Liver (tissue), 9 donors: Measurements from ENCODE around the gene TEX29. TPM values are rescaled to one million over a fixed set of nuclear protein-coding genes. Genes with fewer than 3 reads are reported as not detected.

Source experiments
- DNase-seq: peaks from one replicate; pipeline ENCODE4 v3.0.0-alpha.2; 2017; ENCODE audit warnings: low spot score
- H3K27ac ChIP-seq, 2 donors: one replicate each; pipeline ENCODE4 v1.7.0; 2013; ENCODE audit warnings: inconsistent platforms in 2 of 2, low read length in 2 of 2, control low read depth in 1 of 2, low read depth in 1 of 2, mild to moderate bottlenecking in 1 of 2
- H3K27me3 ChIP-seq, 4 donors: one replicate each; pipeline versions ENCODE4 v1.6.1 to v1.7.0; 2013; ENCODE audit warnings: low read length in 3 of 4, inconsistent platforms in 1 of 4, mild to moderate bottlenecking in 1 of 4, moderate library complexity in 1 of 4; ENCODE audit not compliant: control insufficient read depth in 4 of 4, insufficient read depth in 4 of 4
- H3K36me3 ChIP-seq, 4 donors: one replicate each; pipeline versions ENCODE4 v1.6.1 to v1.7.0; 2013; ENCODE audit warnings: low read length in 3 of 4, mild to moderate bottlenecking in 3 of 4, low read depth in 1 of 4, moderate library complexity in 1 of 4; ENCODE audit not compliant: control insufficient read depth in 4 of 4, insufficient read depth in 3 of 4
- H3K4me1 ChIP-seq, 4 donors: one replicate each; pipeline versions ENCODE4 v1.6.1 to v1.7.0; 2013; ENCODE audit warnings: low read length in 3 of 4, mild to moderate bottlenecking in 3 of 4, moderate library complexity in 1 of 4; ENCODE audit not compliant: control insufficient read depth in 4 of 4, insufficient read depth in 4 of 4
- H3K4me3 ChIP-seq, 3 donors: one replicate each; pipeline versions ENCODE4 v1.6.1 to v1.7.0; 2013; ENCODE audit warnings: low read length in 3 of 3, control low read depth in 1 of 3, low read depth in 1 of 3, mild to moderate bottlenecking in 1 of 3
- H3K9ac ChIP-seq, 2 donors: one replicate each; pipeline ENCODE4 v1.7.0; 2013; ENCODE audit warnings: low read length in 2 of 2, mild to moderate bottlenecking in 2 of 2, moderate library complexity in 2 of 2, control low read depth in 1 of 2, low read depth in 1 of 2
- H3K9me3 ChIP-seq, 4 donors: one replicate each; pipeline versions ENCODE4 v1.6.1 to v1.7.0; 2013; ENCODE audit warnings: low read length in 3 of 4; ENCODE audit not compliant: control insufficient read depth in 4 of 4
- ATF3 ChIP-seq: IDR thresholded peaks from 2 replicates; pipeline ENCODE4 v1.6.1; 2016; ENCODE audit warnings: antibody characterized with exemption
- EGR1 ChIP-seq, 2 donors: IDR thresholded peaks; 2 replicates each; pipeline ENCODE4 v1.6.1; 2016 to 2018; ENCODE audit warnings: antibody characterized with exemption in 2 of 2, low read depth in 2 of 2
- FOXA1 ChIP-seq: IDR thresholded peaks from 2 replicates; pipeline ENCODE4 v1.6.1; 2016; ENCODE audit warnings: antibody characterized with exemption
- FOXA2 ChIP-seq: IDR thresholded peaks from 2 replicates; pipeline ENCODE4 v1.6.1; 2016; ENCODE audit warnings: antibody characterized with exemption
- GABPA ChIP-seq, 2 donors: IDR thresholded peaks in 1 of 2; conservative IDR thresholded peaks in 1 of 2; 2 replicates each; pipeline ENCODE4 v1.6.1; 2016; ENCODE audit warnings: antibody characterized with exemption in 2 of 2, mild to moderate bottlenecking in 1 of 2, moderate library complexity in 1 of 2
- HNF4A ChIP-seq, 2 donors: conservative IDR thresholded peaks; 2 replicates each; pipeline ENCODE4 v1.6.1; 2016; ENCODE audit warnings: antibody characterized with exemption in 2 of 2, mild to moderate bottlenecking in 2 of 2
- JUND ChIP-seq, 2 donors: IDR thresholded peaks; 2 replicates each; pipeline ENCODE4 v1.6.1; 2016; ENCODE audit warnings: antibody characterized with exemption in 2 of 2
- MAX ChIP-seq: IDR thresholded peaks from 2 replicates; pipeline ENCODE4 v1.6.1; 2016; ENCODE audit warnings: antibody characterized with exemption
- RAD21 ChIP-seq, 2 donors: IDR thresholded peaks; 2 replicates each; pipeline ENCODE4 v1.6.1; 2016; ENCODE audit warnings: antibody characterized with exemption in 2 of 2, mild to moderate bottlenecking in 2 of 2
- REST ChIP-seq: IDR thresholded peaks from 2 replicates; pipeline ENCODE4 v1.6.1; 2016; ENCODE audit warnings: antibody characterized with exemption, mild to moderate bottlenecking
- RXRA ChIP-seq, 2 donors: IDR thresholded peaks; 2 replicates each; pipeline ENCODE4 v1.6.1; 2017 to 2018; ENCODE audit warnings: antibody characterized with exemption in 2 of 2, mild to moderate bottlenecking in 1 of 2
- SP1 ChIP-seq: IDR thresholded peaks from 2 replicates; pipeline ENCODE4 v1.6.1; 2018; ENCODE audit warnings: antibody characterized with exemption, mild to moderate bottlenecking
- TAF1 ChIP-seq: conservative IDR thresholded peaks from 2 replicates; pipeline ENCODE4 v1.6.1; 2016; ENCODE audit warnings: antibody characterized with exemption, mild to moderate bottlenecking
- WGBS: extraction: QIAGEN DNeasy Blood & Tissue Kit; methylation state at CpG from one replicate; pipeline ENCODE4 v1.1.7; 2013; 5-methylcytosine and 5-hydroxymethylcytosine counted together
- polyA plus RNA-seq, 2 donors: library from polyadenylated mRNA; stranded (reverse) in 1 of 2; unstranded in 1 of 2; fragments of 200-250 nt in 1 of 2; fragments of >200 nt in 1 of 2; fragmentation: Nextera tagmentation in 1 of 2; extraction: Ambion mirVana in 1 of 2; gene quantifications; one replicate each; pipeline versions ENCODE4 v1.2.1 to v1.2.3, GENCODE V29; 2013 to 2015
- total RNA-seq, 2 donors: library from RNA; depleted of rRNA; stranded (reverse); fragments of >200 nt; gene quantifications; one replicate each; pipeline ENCODE4 v1.2.3, GENCODE V29; 2014
- donor health status: healthy.
- donor health status: healthy.
- donor health status: healthy.
- donor health status: healthy.
- donor health status: healthy.

The TEX29 gene
- total and polyA plus RNA-seq, 4 donors: 0.17 TPM; not detected in 3

- peak; percentile 25 for DNase-seq
- TF ChIP-seq TAF1 (no peak), MAX (no peak), EGR1 (IDR thresholded peaks at IDR 0.05; ENCODE audit: low read depth in 2 of 2) (no peak), RXRA (IDR thresholded peaks at IDR 0.05) (no peak), SP1 (no peak), FOXA2 (no peak), RAD21 (IDR thresholded peaks at IDR 0.05) (no peak), HNF4A (conservative IDR thresholded peaks at IDR 0.05) (no peak), JUND (IDR thresholded peaks at IDR 0.05) (no peak), REST (no peak), FOXA1 (no peak)
- no peak overlapping the region for H3K4me3 ChIP-seq
- no peaks in the 10 kb centered on the region for H3K4me1 ChIP-seq
- no peak overlapping the region for H3K27ac ChIP-seq
- H3K9me3 ChIP-seq: peaks cover 0 to 1% (median 0%) of the 10 kb centered on the region in 4 donors
- 75% methylated on average over 11 of the region's 11 CpGs for WGBS
- H3K9ac ChIP-seq: no peak overlapping the region
- H3K36me3 ChIP-seq: no peaks in the 10 kb centered on the region
- H3K27me3 ChIP-seq: peaks cover 0 to 5% (median 2%) of the 10 kb centered on the region in 4 donors
Observed at GRCh38 chr13:111384441-111385182, 64.2 kb downstream of the TEX29 start.

- no peaks in the 10 kb centered on the region for H3K36me3 ChIP-seq
- no peak overlapping the region for H3K4me3 ChIP-seq
- H3K4me1 ChIP-seq: no peaks in the 10 kb centered on the region
- WGBS: 76% methylated on average over 6 of the region's 6 CpGs
- no peak overlapping the region for H3K27ac ChIP-seq
- peak; percentile 27 for DNase-seq
- peaks cover 0 to 1% (median 0%) of the 10 kb centered on the region in 4 donors for H3K9me3 ChIP-seq
- H3K27me3 ChIP-seq: peaks cover 0 to 5% (median 2%) of the 10 kb centered on the region in 4 donors
- H3K9ac ChIP-seq: no peak overlapping the region
- TF ChIP-seq SP1 (no peak), EGR1 (IDR thresholded peaks at IDR 0.05; ENCODE audit: low read depth in 2 of 2) (no peak), GABPA (IDR thresholded peaks at IDR 0.05 in 1 of 2, conservative IDR thresholded peaks at IDR 0.05 in 1 of 2) (no peak), ATF3 (no peak)
Observed at GRCh38 chr13:111385183-111385857, 64.9 kb downstream of the TEX29 start.
